HG03139 (cell line): ENCODE data around the gene CST9.

Experiments used
- ATAC-seq: cut with Tn5 transposase; IDR thresholded peaks from one replicate; pipeline ENCODE4 v1.9.1; 2021; ENCODE audit not compliant: unreplicated experiment

The CST9 gene

GRCh38 chr20:23554401-23554800, 51.3 kb downstream of the CST9 start:
- no peak for ATAC-seq
